ENCODE results near the gene LRPAP1.
"Not testable (repeated sequence)": the region's sequence is repeated elsewhere in the genome, so short reads cannot be mapped to it uniquely, and the experiment has no call there.

Gene LRPAP1

GRCh38 chr4:3559381-3560290 is 27.4 kb upstream of the LRPAP1 start:
- not testable (repeated sequence) for DNase-seq

DNA sequence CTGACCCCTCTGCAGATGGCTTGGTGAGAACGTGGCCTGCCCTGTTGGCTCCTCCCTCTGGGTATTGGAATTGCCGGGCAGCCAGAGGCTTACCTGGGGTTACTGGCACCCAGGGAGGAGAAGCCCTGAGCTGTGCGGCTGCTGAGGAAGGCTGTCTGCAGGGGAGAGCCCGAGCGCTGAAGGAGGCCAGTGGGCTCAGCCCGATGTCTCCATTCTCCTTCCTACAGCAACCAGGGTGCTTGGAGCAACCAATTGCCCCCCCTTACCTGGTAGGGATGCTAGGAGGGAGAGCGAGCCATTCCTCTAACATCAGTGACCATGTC is 26.3 kb upstream of the LRPAP1 start:
- not testable (repeated sequence) for DNase-seq

- not testable (repeated sequence) for DNase-seq
Observed at GRCh38 chr4:3557676-3558513, 25.7 kb upstream of the LRPAP1 start.

DNA sequence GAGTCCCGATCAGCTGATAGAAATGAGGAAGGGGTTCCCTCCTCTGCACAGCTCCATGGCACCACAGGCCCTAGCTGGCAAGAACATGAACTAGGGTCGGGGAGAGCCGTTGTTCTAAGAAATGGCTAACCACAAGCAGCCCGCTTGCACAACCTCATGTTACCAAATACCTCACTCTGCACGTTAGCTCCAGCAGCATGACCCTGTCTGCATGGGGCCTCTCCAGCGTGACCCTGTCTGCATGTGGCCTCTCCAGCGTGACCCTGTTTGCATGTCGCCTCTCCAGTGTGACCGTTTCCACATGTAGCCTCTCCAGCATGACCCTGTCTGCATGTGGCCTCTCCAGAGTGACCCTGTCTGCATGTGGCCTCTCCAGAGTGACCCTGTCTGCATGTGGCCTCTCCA is 24.9 kb upstream of the LRPAP1 start:
- DNase-seq, result not testable (repeated sequence)

- not testable (repeated sequence) for DNase-seq
Observed at GRCh38 chr4:3556244-3556867, 24.1 kb upstream of the LRPAP1 start.

GRCh38 chr4:3555459-3556070 is 23.3 kb upstream of the LRPAP1 start:
- DNase-seq, result not testable (repeated sequence)

- not testable (repeated sequence) for DNase-seq
Observed at GRCh38 chr4:3551366-3551765, 19.1 kb upstream of the LRPAP1 start.

DNA sequence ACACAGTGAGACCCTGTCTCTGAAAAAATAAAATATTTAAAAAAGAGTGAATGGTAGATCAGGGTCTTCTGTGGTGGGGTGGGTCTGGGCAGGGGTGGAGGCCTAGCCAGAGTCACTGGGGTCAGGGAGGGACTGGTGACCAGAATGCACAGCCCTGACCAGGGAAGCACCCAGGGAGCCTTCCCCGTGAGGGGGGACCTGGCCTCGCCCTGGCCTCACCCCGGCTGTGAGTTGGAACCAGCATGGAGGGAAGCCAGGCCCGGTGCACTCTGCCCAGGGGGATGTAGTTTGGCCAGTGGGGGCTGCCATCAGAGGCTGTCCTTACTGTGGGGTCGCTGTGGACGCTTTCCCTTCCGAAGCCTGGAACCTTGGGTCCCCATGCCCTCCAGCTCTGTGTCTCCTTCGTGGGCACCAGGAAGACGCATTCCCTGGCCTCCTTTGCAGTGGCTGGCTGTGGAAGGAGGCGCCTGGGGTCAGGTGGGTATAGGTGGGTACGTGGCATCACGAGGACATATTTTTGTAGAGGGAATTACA is 18.6 kb upstream of the LRPAP1 start:
- not testable (repeated sequence) for DNase-seq

GRCh38 chr4:3550041-3550440 is 17.8 kb upstream of the LRPAP1 start:
- DNase-seq, result not testable (repeated sequence)

- DNase-seq, result not testable (repeated sequence)
Observed at GRCh38 chr4:3549694-3550001, 17.4 kb upstream of the LRPAP1 start.

GRCh38 chr4:3548991-3549693 is 16.9 kb upstream of the LRPAP1 start:
- DNase-seq, result not testable (repeated sequence)

DNA sequence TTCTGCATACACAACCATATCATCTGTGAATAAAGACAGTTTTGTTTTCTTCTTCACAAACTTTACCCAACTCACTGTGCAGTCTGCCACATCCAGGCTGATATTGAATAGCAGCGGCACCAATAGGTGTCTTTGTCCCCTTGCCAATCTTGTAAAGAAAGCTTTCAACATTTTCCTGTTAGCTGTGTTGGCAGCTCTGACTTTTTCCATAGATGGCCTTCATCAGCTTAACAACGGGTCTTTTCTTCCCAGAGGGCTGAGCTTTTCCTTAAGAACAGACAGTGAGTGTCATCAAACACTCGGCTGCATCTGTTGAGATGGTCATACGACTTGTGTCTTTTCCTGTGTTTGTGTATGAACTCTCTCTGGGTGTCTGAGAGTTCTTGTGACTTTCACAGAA is 14.5 kb upstream of the LRPAP1 start:
- not testable (repeated sequence) for DNase-seq

GRCh38 chr4:3545351-3545750 is 13.1 kb upstream of the LRPAP1 start:
- not testable (repeated sequence) for DNase-seq

GRCh38 chr4:3544259-3545025 is 12.2 kb upstream of the LRPAP1 start:
- DNase-seq, result not testable (repeated sequence)

DNA sequence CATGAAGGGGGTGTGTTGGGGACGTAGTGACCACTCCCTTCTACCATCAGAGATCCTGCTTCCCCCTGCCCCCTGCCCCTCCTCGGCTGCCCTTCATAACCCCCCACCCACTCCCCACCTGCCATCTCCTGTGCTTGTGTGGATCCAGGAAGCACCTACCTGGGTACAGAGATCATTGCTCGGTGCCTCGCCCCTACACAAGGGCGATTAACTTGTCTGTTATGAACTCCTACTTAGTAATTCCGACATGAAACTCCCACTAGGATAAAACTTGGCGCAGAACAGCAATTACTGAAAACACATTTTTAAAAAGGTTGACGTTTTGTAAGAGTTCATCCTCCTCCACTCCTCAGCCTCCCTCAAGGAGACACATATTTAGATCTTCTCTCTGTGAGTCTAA is 11.2 kb upstream of the LRPAP1 start:
- DNase-seq, result not testable (repeated sequence)

GRCh38 chr4:3538906-3539305 is 6.7 kb upstream of the LRPAP1 start:
- not testable (repeated sequence) for DNase-seq

DNA sequence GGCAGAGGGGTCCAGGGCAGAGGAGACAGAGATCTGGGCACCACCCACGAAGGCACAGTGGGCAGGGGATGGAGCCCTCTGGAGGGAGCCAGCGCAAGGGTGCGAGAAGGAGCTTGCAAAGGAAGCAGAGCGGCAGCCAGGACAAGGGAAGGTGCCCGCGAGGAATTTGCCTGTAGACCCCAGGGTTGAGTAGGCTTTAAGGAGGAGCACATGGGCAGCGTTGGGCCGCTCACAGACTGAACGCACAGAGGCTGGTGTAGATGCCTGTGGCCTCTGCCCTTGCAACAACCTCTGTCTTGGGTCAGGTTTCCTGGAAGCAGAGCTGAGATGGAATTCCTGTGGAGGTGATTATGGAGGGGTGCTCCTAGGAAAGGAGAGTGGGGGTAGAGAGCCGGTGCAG is 3.6 kb upstream of the LRPAP1 start:
- not testable (repeated sequence) for DNase-seq

GRCh38 chr4:3533423-3533820 is 1.2 kb upstream of the LRPAP1 start:
- no peak for DNase-seq

DNA sequence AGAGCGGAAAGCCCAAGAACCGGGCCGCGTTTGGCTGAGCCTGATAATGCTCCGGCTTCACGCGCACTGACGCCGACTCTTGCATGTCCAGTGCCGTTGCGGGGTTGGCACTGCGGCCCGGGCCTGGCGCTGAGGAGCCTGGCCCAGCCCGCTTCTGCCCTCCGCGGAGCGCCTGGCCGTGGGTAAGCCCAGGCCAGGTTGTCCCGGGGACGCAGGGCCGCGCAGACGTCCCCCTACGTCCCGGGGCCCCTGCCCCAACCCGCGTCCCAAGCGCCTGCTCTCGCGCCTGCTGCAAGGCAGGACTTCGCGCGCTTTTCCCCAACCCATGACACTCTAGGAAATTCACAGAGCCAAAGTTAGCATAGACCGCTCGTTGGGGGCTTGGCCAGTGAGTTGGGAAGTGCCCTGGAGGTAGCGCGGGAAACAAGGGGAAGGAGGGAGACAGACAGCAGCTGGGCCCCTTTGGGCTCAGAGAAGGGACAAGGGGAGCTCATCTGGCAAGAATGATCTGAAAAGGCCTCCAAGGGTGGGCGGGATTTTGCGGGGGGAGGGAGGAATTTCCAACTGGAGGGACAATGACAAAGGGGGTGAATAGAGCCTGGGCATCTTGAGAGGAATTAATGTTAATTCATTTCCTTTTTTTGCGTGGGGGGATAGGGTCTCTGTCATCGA is 665 bp upstream of the LRPAP1 start:
- no peak for DNase-seq

GRCh38 chr4:3531318-3531878 is 824 bp downstream of the LRPAP1 start:
- DNase-seq, result no peak
